Type B pancreatic cell (in vitro differentiated cells): ENCODE data around the gene HAUS5. TPM values are rescaled to one million over a fixed set of nuclear protein-coding genes. Genes with fewer than 3 reads are reported as not detected.

Experiments
- DNase-seq: peaks from one replicate; pipeline ENCODE4 v3.0.0; 2021; ENCODE audit warnings: mixed read lengths; ENCODE audit not compliant: unreplicated experiment; ENCODE audit errors: extremely low spot score
- H3K27ac Mint-ChIP-seq: 2 replicates; pipeline ENCODE4 v1.8.0; 2021; ENCODE audit warnings: mild to moderate bottlenecking, mixed read lengths
- H3K27me3 Mint-ChIP-seq: 2 replicates; pipeline ENCODE4 v1.8.0; 2021; ENCODE audit warnings: mixed read lengths
- H3K36me3 Mint-ChIP-seq: 2 replicates; pipeline ENCODE4 v1.8.0; 2021; ENCODE audit warnings: mixed read lengths
- H3K4me1 Mint-ChIP-seq: one replicate; pipeline ENCODE4 v1.8.0; 2021; ENCODE audit warnings: mixed read lengths; ENCODE audit not compliant: unreplicated experiment
- H3K4me3 Mint-ChIP-seq: 2 replicates; pipeline ENCODE4 v1.8.0; 2021; ENCODE audit warnings: mild to moderate bottlenecking, mixed read lengths
- H3K9me3 Mint-ChIP-seq: 2 replicates; pipeline ENCODE4 v1.8.0; 2021; ENCODE audit warnings: mixed read lengths
- total RNA-seq: library from RNA; stranded (reverse); gene quantifications from 2 replicates; pipeline ENCODE4 v1.2.1, GENCODE V29; 2021; ENCODE audit warnings: low replicate concordance
- TF ChIP-seq, protein P1 (sequence below): fragments of 200-600 bp; sonication (generic); conservative IDR thresholded peaks from 2 replicates; pipeline ENCODE4 v1.5.0; 2021; ENCODE audit warnings: antibody characterized with exemption, mild to moderate bottlenecking

Gene HAUS5
- total RNA-seq, 1 donor from 2014 or later = 42.6 TPM

GRCh38 chr19:35665604-35666003 is 53.1 kb downstream of the HAUS5 start:
- H3K27me3 Mint-ChIP-seq = peaks cover 12% of the 10 kb centered on the region
- peaks cover 9% of the 10 kb centered on the region for H3K36me3 Mint-ChIP-seq
- no peak overlapping the region for H3K4me3 Mint-ChIP-seq
- no peaks in the 10 kb centered on the region for H3K4me1 Mint-ChIP-seq
- no peak overlapping the region for H3K27ac Mint-ChIP-seq
- TF ChIP-seq, protein P1, sequence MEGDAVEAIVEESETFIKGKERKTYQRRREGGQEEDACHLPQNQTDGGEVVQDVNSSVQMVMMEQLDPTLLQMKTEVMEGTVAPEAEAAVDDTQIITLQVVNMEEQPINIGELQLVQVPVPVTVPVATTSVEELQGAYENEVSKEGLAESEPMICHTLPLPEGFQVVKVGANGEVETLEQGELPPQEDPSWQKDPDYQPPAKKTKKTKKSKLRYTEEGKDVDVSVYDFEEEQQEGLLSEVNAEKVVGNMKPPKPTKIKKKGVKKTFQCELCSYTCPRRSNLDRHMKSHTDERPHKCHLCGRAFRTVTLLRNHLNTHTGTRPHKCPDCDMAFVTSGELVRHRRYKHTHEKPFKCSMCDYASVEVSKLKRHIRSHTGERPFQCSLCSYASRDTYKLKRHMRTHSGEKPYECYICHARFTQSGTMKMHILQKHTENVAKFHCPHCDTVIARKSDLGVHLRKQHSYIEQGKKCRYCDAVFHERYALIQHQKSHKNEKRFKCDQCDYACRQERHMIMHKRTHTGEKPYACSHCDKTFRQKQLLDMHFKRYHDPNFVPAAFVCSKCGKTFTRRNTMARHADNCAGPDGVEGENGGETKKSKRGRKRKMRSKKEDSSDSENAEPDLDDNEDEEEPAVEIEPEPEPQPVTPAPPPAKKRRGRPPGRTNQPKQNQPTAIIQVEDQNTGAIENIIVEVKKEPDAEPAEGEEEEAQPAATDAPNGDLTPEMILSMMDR = no peak
- DNase-seq = no peak
- H3K9me3 Mint-ChIP-seq = no peaks in the 10 kb centered on the region

- Mint-ChIP-seq H3K27me3 (peaks cover 15% of the 10 kb centered on the region), H3K27ac (peak within 1 kb of the TSS; percentile 75)
Observed at GRCh38 chr19:35666251-35666913, 53.8 kb downstream of the HAUS5 start, which contains the start of gene UPK1A. TSS of gene UPK1A (plus strand) at chr19:35666517. CDS start at chr19:35666813, 296 bp downstream.

GRCh38 chr19:35669566-35669965 is 57.0 kb downstream of the HAUS5 start:
- H3K4me1 Mint-ChIP-seq = peaks cover 4% of the 10 kb centered on the region
- H3K27ac Mint-ChIP-seq = no peak overlapping the region
- peaks cover 38% of the 10 kb centered on the region for H3K27me3 Mint-ChIP-seq
- H3K4me3 Mint-ChIP-seq = no peak overlapping the region
- TF ChIP-seq, protein P1 = no peak
- DNase-seq = no peak
- H3K9me3 Mint-ChIP-seq = no peaks in the 10 kb centered on the region
- peaks cover 5% of the 10 kb centered on the region for H3K36me3 Mint-ChIP-seq

More at GRCh38 chr19:35666251-35666913, 53.8 kb downstream of the HAUS5 start, which contains the start of gene UPK1A:
- TF ChIP-seq, protein P1 = no peak
- Mint-ChIP-seq H3K4me3 (peak within 1 kb of the TSS; percentile 67), H3K4me1 (no peaks in the 10 kb centered on the region), H3K36me3 (peaks cover 9% of the 10 kb centered on the region), H3K9me3 (no peaks in the 10 kb centered on the region)
- no peak for DNase-seq

- no peak overlapping the region for H3K4me3 Mint-ChIP-seq
- H3K9me3 Mint-ChIP-seq = no peaks in the 10 kb centered on the region
- H3K27ac Mint-ChIP-seq = no peak overlapping the region
- DNase-seq = no peak
- TF ChIP-seq, protein P1 = no peak
- H3K36me3 Mint-ChIP-seq = peaks cover 5% of the 10 kb centered on the region
- H3K27me3 Mint-ChIP-seq = peaks cover 38% of the 10 kb centered on the region
- H3K4me1 Mint-ChIP-seq = peaks cover 4% of the 10 kb centered on the region
Observed at GRCh38 chr19:35669974-35670373, 57.4 kb downstream of the HAUS5 start.

GRCh38 chr19:35670686-35671085 is 58.2 kb downstream of the HAUS5 start:
- TF ChIP-seq, protein P1 = no peak
- Mint-ChIP-seq H3K27me3 (peaks cover 39% of the 10 kb centered on the region), H3K9me3 (no peaks in the 10 kb centered on the region), H3K27ac (no peak overlapping the region), H3K4me1 (peaks cover 4% of the 10 kb centered on the region), H3K36me3 (peaks cover 5% of the 10 kb centered on the region), H3K4me3 (no peak overlapping the region)
- no peak for DNase-seq
